ENCODE data around the gene ZNF511. TPM values are rescaled to one million over a fixed set of nuclear protein-coding genes. Genes with fewer than 3 reads are reported as not detected.
A peak's percentile ranks its signal among the peaks of the same experiment; 100 is the strongest.

The ZNF511 gene
- total RNA-seq, 6 donors from 2014 or later = 12.6 to 44.2 (median 33.0) TPM

- peaks cover 0 to 11% (median 4%) of the 10 kb centered on the region in 4 donors for H3K4me1 ChIP-seq
- H3K36me3 ChIP-seq = peaks cover 45 to 88% (median 85%) of the 10 kb centered on the region in 4 donors
- H3K27ac ChIP-seq = peak overlapping the region in 1 of 4 donors; percentile 79
- H3K9me3 ChIP-seq = no peaks in the 10 kb centered on the region
- TF ChIP-seq POLR2AphosphoS5 (IDR thresholded peaks at IDR 0.05) (no peak), CTCF (IDR thresholded peaks at IDR 0.05) (no peak), POLR2A (IDR thresholded peaks at IDR 0.05) (no peak)
- no peak overlapping the region for H3K4me3 ChIP-seq
- 94 to 96% methylated on average over 38 to 42 of the region's 42 CpGs for WGBS, 2 donors
- no peaks in the 10 kb centered on the region for H3K27me3 ChIP-seq
- ATAC-seq (ENCODE audit: low FRiP score in 2 of 2) = peak in 1 of 2 donors; percentile 41
- DNase-seq = peak in 1 of 2 donors; percentile 83
Observed at GRCh38 chr10:133295426-133296320, 13.0 kb upstream of the ZNF511 start.

GRCh38 chr10:133297504-133297903, 11.2 kb upstream of the ZNF511 start:
- no peak overlapping the region for H3K27ac ChIP-seq

GRCh38 chr10:133298466-133298865, 10.2 kb upstream of the ZNF511 start:
- H3K4me1 ChIP-seq = peaks cover 0 to 10% (median 3%) of the 10 kb centered on the region in 4 donors
- TF ChIP-seq CTCF (IDR thresholded peaks at IDR 0.05) = no peak
- no peak for TF ChIP-seq EP300 (IDR thresholded peaks at IDR 0.05)
- no peak for TF ChIP-seq POLR2A (IDR thresholded peaks at IDR 0.05)
- TF ChIP-seq POLR2AphosphoS5 (IDR thresholded peaks at IDR 0.05) = no peak
- 92 to 97% methylated on average over 5 to 14 of the region's 14 CpGs for WGBS, 2 donors
- H3K4me3 ChIP-seq = no peak overlapping the region
- DNase-seq = no peak
- no peak for ATAC-seq (ENCODE audit: low FRiP score in 2 of 2)
- no peaks in the 10 kb centered on the region for H3K9me3 ChIP-seq
- H3K27me3 ChIP-seq = no peaks in the 10 kb centered on the region
- H3K36me3 ChIP-seq = peaks cover 44 to 92% (median 85%) of the 10 kb centered on the region in 4 donors
- H3K27ac ChIP-seq = no peak overlapping the region

More at GRCh38 chr10:133297504-133297903, 11.2 kb upstream of the ZNF511 start:
- H3K4me3 ChIP-seq = no peak overlapping the region
- DNase-seq = peak in 1 of 2 donors; percentile 33
- TF ChIP-seq POLR2AphosphoS5 (IDR thresholded peaks at IDR 0.05) = no peak
- no peak for ATAC-seq (ENCODE audit: low FRiP score in 2 of 2)
- no peaks in the 10 kb centered on the region for H3K9me3 ChIP-seq
- 93 to 97% methylated on average over 9 to 10 of the region's 10 CpGs for WGBS, 2 donors
- no peaks in the 10 kb centered on the region for H3K27me3 ChIP-seq
- peaks cover 44 to 98% (median 93%) of the 10 kb centered on the region in 4 donors for H3K36me3 ChIP-seq
- H3K4me1 ChIP-seq = peaks cover 0 to 11% (median 4%) of the 10 kb centered on the region in 4 donors

- no peaks in the 10 kb centered on the region for H3K27me3 ChIP-seq
- peaks cover 41 to 87% (median 78%) of the 10 kb centered on the region in 4 donors for H3K36me3 ChIP-seq
- no peaks in the 10 kb centered on the region for H3K9me3 ChIP-seq
- TF ChIP-seq POLR2AphosphoS5 (IDR thresholded peaks at IDR 0.05) = no peak
- TF ChIP-seq POLR2A (IDR thresholded peaks at IDR 0.05) = no peak
- no peak for TF ChIP-seq CTCF (IDR thresholded peaks at IDR 0.05)
- no peak for TF ChIP-seq EP300 (IDR thresholded peaks at IDR 0.05)
- DNase-seq = peak in 1 of 2 donors; percentile 30
- H3K4me3 ChIP-seq = no peak overlapping the region
- no peak for ATAC-seq (ENCODE audit: low FRiP score in 2 of 2)
- H3K4me1 ChIP-seq = peaks cover 0 to 6% (median 3%) of the 10 kb centered on the region in 4 donors
- H3K27ac ChIP-seq = no peak overlapping the region
- WGBS, 2 donors = 89 to 100% methylated on average over 6 to 10 of the region's 10 CpGs
Observed at GRCh38 chr10:133299224-133299623, 9.5 kb upstream of the ZNF511 start.

- H3K4me1 ChIP-seq = peaks cover 0 to 6% (median 3%) of the 10 kb centered on the region in 4 donors
- WGBS, 2 donors = 95% methylated on average over 14 of the region's 14 CpGs
- no peak overlapping the region for H3K4me3 ChIP-seq
- H3K36me3 ChIP-seq = peaks cover 41 to 82% (median 74%) of the 10 kb centered on the region in 4 donors
- DNase-seq = no peak
- no peak for TF ChIP-seq POLR2AphosphoS5 (IDR thresholded peaks at IDR 0.05)
- no peak for TF ChIP-seq POLR2A (IDR thresholded peaks at IDR 0.05)
- no peak for TF ChIP-seq EP300 (IDR thresholded peaks at IDR 0.05)
- no peak for TF ChIP-seq CTCF (IDR thresholded peaks at IDR 0.05)
- H3K27me3 ChIP-seq = no peaks in the 10 kb centered on the region
- ATAC-seq (ENCODE audit: low FRiP score in 2 of 2) = no peak
- no peaks in the 10 kb centered on the region for H3K9me3 ChIP-seq
- no peak overlapping the region for H3K27ac ChIP-seq
Observed at GRCh38 chr10:133299738-133300137, 9.0 kb upstream of the ZNF511 start.

Measured in upper lobe of left lung (tissue), 6 donors.